ENCODE results near the gene CTSC. TPM values are rescaled to one million over a fixed set of nuclear protein-coding genes. Genes with fewer than 3 reads are reported as not detected.

The CTSC gene
- total RNA-seq, 1 donor from 2014 or later: 195 TPM

Other genes with a start within 250 kb of the CTSC start
- gene RAB38, start 162.3 kb downstream of the CTSC start, total RNA-seq: 3.2 TPM in 2 replicates

All from astrocyte (in vitro differentiated cells and primary cell).